Measurements from ENCODE around the gene SMYD3.

The SMYD3 gene

DNA sequence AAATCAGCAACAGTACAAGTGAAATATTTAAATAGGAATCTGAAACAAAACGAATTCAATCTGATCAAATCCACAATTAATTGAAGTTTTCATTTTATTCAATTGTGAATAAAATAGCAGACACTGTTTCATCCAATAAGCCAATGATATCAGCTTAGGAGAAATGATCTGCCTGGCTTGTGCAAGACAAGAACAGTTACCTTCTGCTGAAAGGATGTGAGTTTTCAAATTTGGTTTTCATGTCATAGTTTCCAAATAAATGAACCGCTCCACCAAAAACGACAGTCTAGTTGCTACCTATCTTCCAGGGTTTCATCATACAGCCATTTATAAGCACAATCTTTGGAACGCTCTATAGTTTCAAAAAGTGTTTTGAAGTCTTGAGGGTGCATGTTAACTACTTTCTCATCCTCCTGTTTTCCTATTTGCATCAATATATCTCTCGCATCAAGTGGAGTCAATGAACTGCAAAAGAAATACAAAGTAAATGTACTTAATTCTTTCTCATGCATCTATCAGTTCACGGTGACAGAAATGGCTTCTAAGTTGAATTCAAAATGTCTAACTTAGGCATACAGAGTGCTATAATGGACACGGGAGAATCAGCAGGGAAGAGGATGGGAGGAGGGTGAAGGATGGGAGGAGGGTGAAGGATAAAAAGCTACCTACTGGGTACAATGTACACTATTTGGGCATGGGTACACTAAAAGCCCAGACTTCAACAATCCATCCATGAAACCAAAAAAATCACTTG is 33.8 kb upstream of the SMYD3 start:
- no peak for TF ChIP-seq CTCF (IDR thresholded peaks at IDR 0.05)
- Mint-ChIP-seq H3K4me3 (no peak overlapping the region), H3K36me3 (ENCODE audit: low read depth) (peaks cover 29% of the 10 kb centered on the region), H3K27ac (no peak overlapping the region), H3K4me1 (no peaks in the 10 kb centered on the region), H3K9me3 (no peaks in the 10 kb centered on the region), H3K27me3 (ENCODE audit: low read depth, poor library complexity) (peaks cover 5% of the 10 kb centered on the region)
- no peak for DNase-seq

GRCh38 chr1:246537887-246538286 is 30.8 kb upstream of the SMYD3 start:
- DNase-seq: no peak
- peaks cover 11% of the 10 kb centered on the region for H3K36me3 Mint-ChIP-seq (ENCODE audit: low read depth)
- no peak for TF ChIP-seq CTCF (IDR thresholded peaks at IDR 0.05)

DNA sequence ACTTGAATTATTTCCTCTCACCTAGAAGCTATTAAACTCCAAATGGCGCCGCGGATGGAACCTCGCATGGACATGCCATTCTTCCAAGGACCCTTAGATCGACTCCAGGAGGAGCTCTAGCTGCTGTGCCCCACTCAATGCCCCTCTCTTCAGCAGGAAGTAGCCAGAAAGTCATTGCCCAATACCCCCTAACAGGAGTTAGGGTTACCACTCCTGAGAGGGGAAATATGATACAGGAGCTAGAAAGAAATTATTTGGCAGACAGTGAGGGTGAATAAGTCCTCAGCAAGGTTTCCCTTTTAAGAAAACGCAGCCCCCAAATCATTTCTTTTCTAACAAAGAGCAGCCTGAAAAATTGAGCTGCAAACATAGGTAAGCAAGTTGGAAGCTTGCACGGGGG is 30.4 kb upstream of the SMYD3 start:
- Mint-ChIP-seq H3K36me3 (ENCODE audit: low read depth) (peaks cover 11% of the 10 kb centered on the region), H3K4me1 (no peaks in the 10 kb centered on the region), H3K9me3 (no peaks in the 10 kb centered on the region), H3K4me3 (no peak overlapping the region), H3K27ac (peak overlapping the region; percentile 47), H3K27me3 (ENCODE audit: low read depth, poor library complexity) (peaks cover 5% of the 10 kb centered on the region)
- no peak for TF ChIP-seq CTCF (IDR thresholded peaks at IDR 0.05)
- no peak for DNase-seq

More at GRCh38 chr1:246537887-246538286, 30.8 kb upstream of the SMYD3 start:
- Mint-ChIP-seq H3K27ac (no peak overlapping the region), H3K4me3 (no peak overlapping the region), H3K4me1 (no peaks in the 10 kb centered on the region), H3K9me3 (no peaks in the 10 kb centered on the region), H3K27me3 (ENCODE audit: low read depth, poor library complexity) (peaks cover 3% of the 10 kb centered on the region)

DNA sequence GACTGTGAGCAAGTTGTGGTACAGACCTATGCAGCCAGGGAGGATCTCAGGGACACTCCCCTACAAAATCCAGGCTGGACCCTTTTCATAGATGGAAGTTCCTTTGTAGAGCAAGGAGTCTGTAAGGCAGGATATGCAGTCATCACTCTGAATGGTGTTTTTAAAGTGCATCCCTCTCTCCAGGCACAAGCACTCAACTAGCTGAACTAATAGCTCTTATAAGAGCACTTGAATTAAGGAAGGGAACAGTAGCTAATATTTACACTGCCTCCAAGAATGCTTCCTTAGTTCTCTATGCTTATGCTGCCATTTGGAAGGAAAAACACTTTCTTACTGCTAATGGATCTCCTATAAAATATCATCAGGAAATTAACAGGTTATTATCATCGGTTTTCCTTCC is 27.0 kb upstream of the SMYD3 start:
- no peaks in the 10 kb centered on the region for H3K4me1 Mint-ChIP-seq
- DNase-seq: no peak
- no peak overlapping the region for H3K27ac Mint-ChIP-seq
- H3K36me3 Mint-ChIP-seq (ENCODE audit: low read depth): peaks cover 5% of the 10 kb centered on the region
- peaks cover 24% of the 10 kb centered on the region for H3K27me3 Mint-ChIP-seq (ENCODE audit: low read depth, poor library complexity)
- H3K9me3 Mint-ChIP-seq: peaks cover 25% of the 10 kb centered on the region
- TF ChIP-seq CTCF (IDR thresholded peaks at IDR 0.05): no peak
- H3K4me3 Mint-ChIP-seq: no peak overlapping the region

GRCh38 chr1:246533371-246533905 is 26.4 kb upstream of the SMYD3 start:
- Mint-ChIP-seq H3K4me3 (no peak overlapping the region), H3K36me3 (ENCODE audit: low read depth) (peaks cover under 1% of the 10 kb centered on the region), H3K9me3 (peaks cover 30% of the 10 kb centered on the region), H3K27ac (no peak overlapping the region), H3K4me1 (no peaks in the 10 kb centered on the region), H3K27me3 (ENCODE audit: low read depth, poor library complexity) (peaks cover 27% of the 10 kb centered on the region)
- no peak for TF ChIP-seq CTCF (IDR thresholded peaks at IDR 0.05)
- no peak for DNase-seq

DNA sequence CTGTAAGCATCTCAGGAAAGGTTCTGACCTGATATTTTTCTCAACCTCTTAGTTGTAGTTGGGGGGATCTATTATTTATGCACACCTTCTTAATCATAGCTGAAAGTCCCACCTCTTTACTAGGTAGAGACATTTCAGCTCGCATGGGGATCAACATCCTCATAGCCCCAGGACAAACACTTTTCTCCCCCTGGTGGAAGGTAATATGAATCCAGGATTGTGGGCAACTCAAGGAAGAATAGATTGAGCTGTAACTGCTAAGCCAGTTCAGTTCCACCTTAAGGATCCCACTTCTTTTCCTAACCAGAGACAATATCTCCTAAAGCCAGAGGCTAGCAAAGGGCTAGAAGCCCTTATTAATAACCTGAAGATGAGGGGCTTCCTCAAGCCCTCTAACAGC is 25.4 kb upstream of the SMYD3 start:
- Mint-ChIP-seq H3K4me3 (no peak overlapping the region), H3K36me3 (ENCODE audit: low read depth) (no peaks in the 10 kb centered on the region)

More for the DNA sequence above, 25.4 kb upstream of the SMYD3 start:
- peaks cover 35% of the 10 kb centered on the region for H3K9me3 Mint-ChIP-seq
- DNase-seq: no peak
- H3K4me1 Mint-ChIP-seq: no peaks in the 10 kb centered on the region
- H3K27me3 Mint-ChIP-seq (ENCODE audit: low read depth, poor library complexity): peaks cover 32% of the 10 kb centered on the region
- no peak overlapping the region for H3K27ac Mint-ChIP-seq
- TF ChIP-seq CTCF (IDR thresholded peaks at IDR 0.05): no peak

Measured in nephron progenitor cell (in vitro differentiated cells).